HG02981 (cell line): ENCODE results near the gene KLK14.

ENCODE experiments used
- ATAC-seq: cut with Tn5 transposase; IDR thresholded peaks from one replicate; pipeline ENCODE4 v1.9.1; 2021; ENCODE audit warnings: mild to moderate bottlenecking, moderate library complexity; ENCODE audit not compliant: unreplicated experiment

KLK14 gene

GRCh38 chr19:51055866-51056265 lies 26.8 kb downstream of the KLK14 start:
- no peak for ATAC-seq

GRCh38 chr19:51047031-51047335 lies 35.7 kb downstream of the KLK14 start:
- ATAC-seq: no peak

- ATAC-seq: no peak
These were observed 38.4 kb downstream of the KLK14 start for GRCh38 chr19:51044327-51044726.

GRCh38 chr19:51043497-51043896 lies 39.2 kb downstream of the KLK14 start:
- no peak for ATAC-seq

DNA sequence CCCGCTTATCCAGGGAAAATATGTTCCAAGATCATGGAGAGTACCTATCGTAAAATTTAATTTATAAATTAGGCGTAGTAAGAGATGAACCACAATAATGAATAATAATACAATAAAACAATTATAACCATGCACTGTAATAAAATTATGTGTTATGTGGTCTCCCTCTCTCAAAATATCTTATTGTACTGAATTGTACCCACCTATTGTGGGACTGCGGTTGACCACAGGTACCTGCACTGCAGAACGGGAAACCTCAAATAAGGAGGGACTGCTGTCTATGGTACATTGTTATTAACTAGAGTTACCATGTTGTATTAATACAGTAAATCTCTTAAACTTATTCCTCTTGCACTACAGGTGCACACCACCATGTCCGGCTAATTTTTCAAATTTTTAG lies 42.5 kb downstream of the KLK14 start:
- no peak for ATAC-seq

GRCh38 chr19:51036519-51036918 lies 46.2 kb downstream of the KLK14 start:
- ATAC-seq: no peak

DNA sequence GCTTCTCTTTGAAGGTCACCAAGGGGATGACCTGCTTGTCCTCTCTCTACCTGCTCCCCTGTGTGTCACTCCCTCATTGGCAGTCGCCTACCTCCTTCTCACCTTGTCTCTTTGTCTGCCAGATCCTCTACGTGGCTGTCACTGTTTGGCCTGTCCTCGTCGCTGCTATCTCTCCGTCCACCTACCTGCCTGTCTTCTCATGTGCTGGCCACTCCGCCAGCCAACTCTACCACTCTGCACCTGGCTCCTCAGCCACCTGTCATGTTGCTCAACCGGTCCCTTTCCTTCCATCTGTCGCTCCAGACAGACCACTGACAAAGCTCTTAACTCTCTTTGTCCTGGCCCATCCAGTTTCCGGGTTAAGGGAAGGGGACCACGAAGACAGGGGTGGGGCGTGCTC lies 48.0 kb downstream of the KLK14 start, which contains the start of gene KLK12:
Gene KLK12 (minus strand): TSS at position 299 of the 400 bp plus-strand sequence. CDS start 381 bp downstream, outside the sequence.
- ATAC-seq: no peak

DNA sequence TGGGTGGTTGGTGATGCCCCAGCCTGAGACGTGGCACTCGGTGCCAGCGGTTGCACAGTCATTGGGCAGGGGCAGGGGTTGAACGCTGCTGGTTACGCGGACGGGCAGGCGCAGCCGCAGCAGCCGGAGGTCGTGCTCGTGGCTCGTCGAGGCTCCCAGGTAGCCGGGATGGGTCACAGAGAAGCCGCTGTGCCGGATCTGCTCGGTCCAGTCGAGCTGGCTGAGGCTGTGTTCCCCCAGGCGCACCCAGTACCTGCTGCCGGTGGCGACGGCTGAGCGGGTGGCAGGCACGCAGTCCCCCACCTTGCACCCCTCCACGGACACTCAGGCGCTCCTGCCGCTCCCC lies 50.8 kb downstream of the KLK14 start:
- ATAC-seq: no peak

- no peak for ATAC-seq
These were observed 51.3 kb downstream of the KLK14 start for GRCh38 chr19:51031220-51031879.

GRCh38 chr19:51030631-51031030 lies 52.1 kb downstream of the KLK14 start:
- no peak for ATAC-seq

GRCh38 chr19:51029718-51030117 lies 53.0 kb downstream of the KLK14 start:
- no peak for ATAC-seq
